GM12875 (cell line): ENCODE data around the gene SGK1.
"Not testable (repeated sequence)": the region's sequence is repeated elsewhere in the genome, so short reads cannot be mapped to it uniquely, and the experiment has no call there.

Experiments used
- H3K4me3 ChIP-seq: one replicate; pipeline ENCODE4 v1.5.1; 2011; ENCODE audit warnings: low read depth, low read length, control low read depth
- CTCF ChIP-seq: IDR thresholded peaks from 2 replicates; pipeline ENCODE4 v1.5.1; 2011; ENCODE audit warnings: low read depth, mild to moderate bottlenecking, control low read depth, inconsistent platforms, low read length, moderate library complexity, borderline replicate concordance; ENCODE audit not compliant: insufficient read depth

Gene SGK1

GRCh38 chr6:134193536-134194498 lies 124.1 kb downstream of the SGK1 start:
- no peak for TF ChIP-seq CTCF
- no peak overlapping the region for H3K4me3 ChIP-seq

GRCh38 chr6:134192609-134193008 lies 125.3 kb downstream of the SGK1 start:
- H3K4me3 ChIP-seq, result not testable (repeated sequence)

GRCh38 chr6:134190883-134191282 lies 127.0 kb downstream of the SGK1 start:
- H3K4me3 ChIP-seq, result no peak overlapping the region
- TF ChIP-seq CTCF, result no peak

- no peak for TF ChIP-seq CTCF
Observed at GRCh38 chr6:134187751-134188150, 130.2 kb downstream of the SGK1 start.

GRCh38 chr6:134187154-134187553 lies 130.8 kb downstream of the SGK1 start:
- no peak overlapping the region for H3K4me3 ChIP-seq
- no peak for TF ChIP-seq CTCF

More at GRCh38 chr6:134187751-134188150, 130.2 kb downstream of the SGK1 start:
- H3K4me3 ChIP-seq, result no peak overlapping the region

GRCh38 chr6:134186355-134186754 lies 131.6 kb downstream of the SGK1 start:
- no peak overlapping the region for H3K4me3 ChIP-seq

GRCh38 chr6:134185277-134185676 lies 132.6 kb downstream of the SGK1 start:
- no peak overlapping the region for H3K4me3 ChIP-seq
- TF ChIP-seq CTCF, result no peak

More at GRCh38 chr6:134186355-134186754, 131.6 kb downstream of the SGK1 start:
- TF ChIP-seq CTCF, result no peak
